Tibial nerve (tissue), 4 donors: Measurements from ENCODE around the gene ST3GAL2. TPM values are rescaled to one million over a fixed set of nuclear protein-coding genes. Genes with fewer than 3 reads are reported as not detected.

Experiments
- DNase-seq, 2 donors: peaks; one replicate each; pipeline ENCODE4 v3.0.0-alpha.2; 2019; ENCODE audit warnings: low spot score in 2 of 2
- H3K27ac ChIP-seq, 4 donors: fragments of 200-600 bp; sonication (generic) in 3 of 4; one replicate each; pipeline ENCODE4 v1.5.1; 2017 to 2019; ENCODE audit warnings: mild to moderate bottlenecking in 1 of 4
- H3K27me3 ChIP-seq, 2 donors: fragments of 200-600 bp; sonication (generic) in 1 of 2; one replicate each; pipeline versions ENCODE4 v1.5.1 to v1.6.0; 2017 to 2019
- H3K36me3 ChIP-seq, 3 donors: fragments of 200-600 bp; sonication (generic); one replicate each; pipeline ENCODE4 v1.5.1; 2018 to 2019
- H3K4me1 ChIP-seq, 4 donors: fragments of 200-600 bp; sonication (generic) in 3 of 4; one replicate each; pipeline ENCODE4 v1.5.1; 2017 to 2019
- H3K4me3 ChIP-seq, 4 donors: fragments of 200-600 bp; sonication (generic) in 3 of 4; one replicate each; pipeline ENCODE4 v1.5.1; 2017 to 2019; ENCODE audit warnings: mild to moderate bottlenecking in 1 of 4, moderate library complexity in 1 of 4
- H3K9me3 ChIP-seq, 4 donors: fragments of 200-600 bp; sonication (generic) in 3 of 4; one replicate each; pipeline ENCODE4 v1.5.1; 2017 to 2019
- EP300 ChIP-seq, 2 donors: sonication (generic); formaldehyde crosslinking; IDR thresholded peaks; one replicate each; pipeline ENCODE4 v1.6.1; 2017; ENCODE audit warnings: antibody characterized with exemption in 2 of 2, mild to moderate bottlenecking in 1 of 2
- POLR2A ChIP-seq, 2 donors: fragments of 450-650 bp; IDR thresholded peaks; one replicate each; pipeline ENCODE4 v1.6.1; 2017; ENCODE audit warnings: antibody characterized with exemption in 2 of 2, mild to moderate bottlenecking in 2 of 2, moderate library complexity in 2 of 2
- WGBS, 2 donors: methylation state at CpG; one replicate each; pipeline ENCODE4 v1.1.5; 2018; 5-methylcytosine and 5-hydroxymethylcytosine counted together
- total RNA-seq, 4 donors: library from RNA; depleted of rRNA; stranded (reverse); fragments of >200 nt; gene quantifications; one replicate each; pipeline ENCODE4 v1.1.0, GENCODE V29; 2016
- TF ChIP-seq, protein P1 (sequence below), 5 experiments: fragments of 200-600 bp in 3 of 5; fragments of 450-650 bp in 2 of 5; sonication (generic) in 3 of 5; IDR thresholded peaks; one replicate each; pipeline ENCODE4 v1.5.1; 2016 to 2019; ENCODE audit warnings: antibody characterized with exemption in 5 of 5, mild to moderate bottlenecking in 3 of 5, moderate library complexity in 2 of 5

The ST3GAL2 gene
- total RNA-seq, 4 donors from 2014 or later = 18.6 to 32.4 (median 23.6) TPM

DNA sequence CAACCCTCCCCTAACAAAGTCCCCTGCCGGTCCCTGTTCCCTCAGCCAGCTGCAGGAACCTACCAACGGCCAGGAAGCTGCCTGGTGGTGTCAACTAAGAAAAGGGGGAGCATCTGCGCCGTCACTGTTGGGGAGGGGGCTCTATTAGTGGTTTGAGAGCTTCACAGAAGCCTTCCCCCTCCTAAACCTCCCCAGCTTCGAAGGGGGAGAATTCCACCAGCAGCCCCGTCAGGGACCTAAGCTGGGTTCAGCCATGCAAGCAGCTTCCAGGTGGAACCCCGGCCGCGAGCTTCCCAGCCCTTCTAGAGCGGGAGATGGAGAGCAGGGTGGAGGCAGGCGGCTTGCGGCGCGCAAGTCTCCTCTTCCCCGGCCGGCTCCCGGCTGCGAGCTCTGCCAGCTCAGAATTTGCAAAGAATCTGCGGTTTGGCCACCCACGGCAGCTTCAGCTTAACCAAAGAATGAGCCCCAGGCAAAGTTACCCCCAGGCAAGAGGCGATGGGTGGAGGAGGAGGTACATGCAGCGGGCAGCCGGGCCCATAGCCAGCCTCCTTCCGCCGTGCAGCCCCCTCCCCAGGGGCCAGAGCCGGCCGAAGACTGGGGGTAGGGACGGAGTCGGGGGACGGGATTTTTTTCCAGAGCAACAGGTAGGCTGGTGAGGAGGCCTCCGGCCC, 58.5 kb downstream of the ST3GAL2 start:
- Histone ChIP-seq H3K4me1 (peaks cover 0 to 21% (median 8%) of the 10 kb centered on the region in 4 donors), H3K36me3 (peaks cover 0 to 41% (median 0%) of the 10 kb centered on the region in 3 donors), H3K9me3 (no peaks in the 10 kb centered on the region), H3K27me3 (no peaks in the 10 kb centered on the region), H3K4me3 (peak overlapping the region; percentile 53 to 64 (median 60)), H3K27ac (peak overlapping the region; percentile 45 to 88 (median 80))
- peak in 1 of 2 donors; percentile 20 for DNase-seq
- WGBS, 2 donors = 0 to 1% methylated on average over 30 to 31 of the region's 31 CpGs
- TF ChIP-seq, protein P1, sequence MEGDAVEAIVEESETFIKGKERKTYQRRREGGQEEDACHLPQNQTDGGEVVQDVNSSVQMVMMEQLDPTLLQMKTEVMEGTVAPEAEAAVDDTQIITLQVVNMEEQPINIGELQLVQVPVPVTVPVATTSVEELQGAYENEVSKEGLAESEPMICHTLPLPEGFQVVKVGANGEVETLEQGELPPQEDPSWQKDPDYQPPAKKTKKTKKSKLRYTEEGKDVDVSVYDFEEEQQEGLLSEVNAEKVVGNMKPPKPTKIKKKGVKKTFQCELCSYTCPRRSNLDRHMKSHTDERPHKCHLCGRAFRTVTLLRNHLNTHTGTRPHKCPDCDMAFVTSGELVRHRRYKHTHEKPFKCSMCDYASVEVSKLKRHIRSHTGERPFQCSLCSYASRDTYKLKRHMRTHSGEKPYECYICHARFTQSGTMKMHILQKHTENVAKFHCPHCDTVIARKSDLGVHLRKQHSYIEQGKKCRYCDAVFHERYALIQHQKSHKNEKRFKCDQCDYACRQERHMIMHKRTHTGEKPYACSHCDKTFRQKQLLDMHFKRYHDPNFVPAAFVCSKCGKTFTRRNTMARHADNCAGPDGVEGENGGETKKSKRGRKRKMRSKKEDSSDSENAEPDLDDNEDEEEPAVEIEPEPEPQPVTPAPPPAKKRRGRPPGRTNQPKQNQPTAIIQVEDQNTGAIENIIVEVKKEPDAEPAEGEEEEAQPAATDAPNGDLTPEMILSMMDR (IDR thresholded peaks at IDR 0.05) = no peak
- TF ChIP-seq EP300 (IDR thresholded peaks at IDR 0.05) (no peak), POLR2A (IDR thresholded peaks at IDR 0.05) (no peak)

DNA sequence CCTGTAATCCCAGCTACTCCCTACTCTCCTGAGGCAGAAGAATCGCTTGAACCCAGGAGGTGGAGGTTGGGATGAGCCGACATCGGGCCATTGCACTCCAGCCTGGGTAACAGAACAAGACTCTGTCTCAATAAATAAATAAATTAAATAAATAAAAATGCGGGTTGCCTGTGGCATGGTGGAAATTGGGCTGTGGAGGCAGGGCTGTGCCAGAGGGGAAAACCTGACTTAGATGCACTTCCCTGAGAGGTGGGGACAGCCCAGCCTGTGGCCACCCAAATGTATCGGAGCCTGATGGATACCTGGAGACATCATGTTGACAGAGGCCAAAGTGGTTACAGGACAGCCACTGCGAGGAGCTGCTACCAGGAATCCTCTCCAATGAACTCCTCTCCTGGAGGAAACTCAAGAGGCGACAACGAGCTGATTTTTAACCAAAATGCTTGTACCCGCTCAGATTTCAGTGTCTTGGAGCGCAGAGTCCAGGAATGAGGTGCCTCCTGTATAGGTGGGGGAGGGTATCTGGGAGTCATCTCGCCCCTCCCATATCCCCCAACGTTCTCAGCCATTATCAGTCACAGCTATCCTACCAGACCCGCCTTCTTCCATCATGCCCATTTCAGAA, 59.9 kb downstream of the ST3GAL2 start:
- DNase-seq = no peak
- Histone ChIP-seq H3K4me1 (peaks cover 0 to 21% (median 8%) of the 10 kb centered on the region in 4 donors), H3K27ac (no peak overlapping the region), H3K27me3 (no peaks in the 10 kb centered on the region), H3K4me3 (no peak overlapping the region), H3K9me3 (no peaks in the 10 kb centered on the region), H3K36me3 (peaks cover 0 to 48% (median 0%) of the 10 kb centered on the region in 3 donors)
- WGBS, 2 donors = 80 to 85% methylated on average over 13 of the region's 13 CpGs
- no peak for TF ChIP-seq POLR2A (IDR thresholded peaks at IDR 0.05)
- TF ChIP-seq, protein P1 (IDR thresholded peaks at IDR 0.05) = no peak
- TF ChIP-seq EP300 (IDR thresholded peaks at IDR 0.05) = no peak

DNA sequence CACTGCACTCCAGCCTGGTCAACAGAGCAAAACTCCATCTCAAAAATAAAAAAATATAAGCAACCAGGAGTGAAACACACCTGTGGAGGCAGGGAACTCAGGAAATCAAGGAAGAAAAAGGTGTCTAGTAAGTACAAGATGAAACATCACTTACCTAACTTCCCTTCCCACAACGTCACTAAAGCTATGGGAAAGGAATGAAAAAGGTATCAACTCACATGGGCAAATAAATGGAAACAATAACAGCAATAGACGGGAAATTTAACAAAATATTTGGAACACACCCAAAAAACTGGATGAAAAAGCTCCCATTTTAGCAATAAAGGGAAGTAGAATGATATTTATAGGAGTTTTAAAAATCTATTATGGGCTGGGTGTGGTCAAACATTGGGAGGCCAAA, 61.1 kb downstream of the ST3GAL2 start:
- H3K27ac ChIP-seq = no peak overlapping the region
- WGBS, 2 donors = 50 to 66% methylated on average over 2 of the region's 2 CpGs
- H3K9me3 ChIP-seq = no peaks in the 10 kb centered on the region
- H3K4me1 ChIP-seq = peaks cover 0 to 21% (median 8%) of the 10 kb centered on the region in 4 donors
- TF ChIP-seq, protein P1 (IDR thresholded peaks at IDR 0.05) = no peak
- TF ChIP-seq EP300 (IDR thresholded peaks at IDR 0.05) (no peak), POLR2A (IDR thresholded peaks at IDR 0.05) (no peak)
- DNase-seq = no peak
- H3K36me3 ChIP-seq = peaks cover 0 to 53% (median 0%) of the 10 kb centered on the region in 3 donors
- H3K4me3 ChIP-seq = no peak overlapping the region
- H3K27me3 ChIP-seq = no peaks in the 10 kb centered on the region

DNA sequence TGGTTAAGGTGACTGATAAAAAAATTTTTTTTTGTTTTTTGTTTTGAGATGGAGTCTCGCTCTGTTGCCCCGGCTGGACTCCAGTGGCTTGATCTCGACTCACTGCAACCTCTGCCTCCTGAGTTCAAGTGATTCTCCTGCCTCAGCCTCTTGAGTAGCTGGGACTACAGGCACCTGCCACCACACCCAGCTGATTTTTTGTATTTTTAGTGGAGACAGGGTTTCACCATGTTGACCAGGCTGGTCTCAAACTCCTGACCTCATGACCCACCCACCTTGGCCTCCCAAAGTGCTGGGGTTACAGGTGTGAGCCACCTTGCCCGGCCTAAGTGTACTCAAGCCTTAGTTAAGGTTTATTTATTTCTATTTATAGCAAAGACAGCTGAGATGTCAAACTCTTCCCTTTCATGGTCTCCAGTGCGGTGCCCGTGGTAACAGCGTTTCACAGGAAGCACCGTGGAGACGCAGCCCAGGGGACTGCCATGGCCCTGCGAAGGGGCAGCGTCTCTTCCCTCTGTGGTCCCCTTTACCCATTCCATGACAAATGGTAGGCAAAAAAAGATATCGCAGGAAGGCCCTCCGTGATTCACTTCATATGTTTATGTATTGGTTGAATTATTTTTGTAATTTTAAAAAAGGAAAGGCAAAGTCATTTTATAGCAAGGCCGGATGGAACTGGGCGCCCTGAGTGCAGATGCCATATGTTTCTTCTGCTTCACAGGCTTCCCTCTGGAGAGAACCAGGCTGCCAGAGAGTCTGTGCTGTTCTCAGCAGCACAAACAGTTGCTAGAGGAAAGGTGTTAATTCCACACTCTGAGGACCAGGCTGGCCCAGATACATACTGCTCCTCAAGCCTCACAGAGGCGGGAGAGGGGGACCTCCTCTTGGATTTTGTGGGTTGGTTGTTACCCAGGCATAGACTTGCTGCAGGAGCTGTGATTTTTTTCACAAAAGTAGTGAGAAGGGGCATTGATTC, 63.0 kb downstream of the ST3GAL2 start:
- Histone ChIP-seq H3K36me3 (peaks cover 0 to 65% (median 8%) of the 10 kb centered on the region in 3 donors), H3K27me3 (no peaks in the 10 kb centered on the region), H3K4me1 (peaks cover 0 to 13% (median 8%) of the 10 kb centered on the region in 4 donors), H3K9me3 (no peaks in the 10 kb centered on the region), H3K4me3 (no peak overlapping the region), H3K27ac (no peak overlapping the region)
- WGBS, 2 donors = 87 to 88% methylated on average over 16 of the region's 16 CpGs
- DNase-seq = no peak
- TF ChIP-seq, protein P1 (IDR thresholded peaks at IDR 0.05) = no peak
- TF ChIP-seq POLR2A (IDR thresholded peaks at IDR 0.05) (no peak), EP300 (IDR thresholded peaks at IDR 0.05) (no peak)
